Mesendoderm (in vitro differentiated cells): ENCODE data around the gene PRKAR1B.

ENCODE experiments used
- DNase-seq: peaks from one replicate; pipeline ENCODE4 v3.0.0; 2013
- H2AK5ac ChIP-seq: 2 replicates; pipeline ENCODE4 v1.6.1; 2013; ENCODE audit warnings: low read length, inconsistent platforms
- H2BK120ac ChIP-seq: 2 replicates; pipeline ENCODE4 v1.6.1; 2013; ENCODE audit warnings: low read depth, mild to moderate bottlenecking, low read length, moderate library complexity, mixed read lengths
- H2BK15ac ChIP-seq: replicated peaks from 2 replicates; pipeline ENCODE4 v1.6.1; 2013; ENCODE audit warnings: low read depth, mild to moderate bottlenecking, moderate library complexity
- H2BK5ac ChIP-seq: 2 replicates; pipeline ENCODE4 v1.6.1; 2013; ENCODE audit warnings: low read length, inconsistent platforms
- H3K18ac ChIP-seq: 2 replicates; pipeline ENCODE4 v1.6.1; 2013; ENCODE audit warnings: mild to moderate bottlenecking, low read length, mixed read lengths
- H3K23ac ChIP-seq: one replicate; pipeline ENCODE4 v1.6.1; 2013; ENCODE audit warnings: low read length
- H3K27ac ChIP-seq: 2 replicates; pipeline ENCODE4 v1.5.1; 2013; ENCODE audit warnings: low read depth, mild to moderate bottlenecking, inconsistent platforms, low read length, moderate library complexity
- H3K27me3 ChIP-seq: 2 replicates; pipeline ENCODE4 v1.6.1; 2013; ENCODE audit warnings: low read length, control low read depth, mild to moderate bottlenecking, inconsistent platforms; ENCODE audit not compliant: insufficient read depth, poor library complexity
- H3K36me3 ChIP-seq: 2 replicates; pipeline ENCODE4 v1.6.1; 2013; ENCODE audit warnings: low read length, inconsistent platforms; ENCODE audit not compliant: control insufficient read depth, insufficient read depth
- H3K4ac ChIP-seq: one replicate; pipeline ENCODE4 v1.6.1; 2013; ENCODE audit warnings: low read depth, mild to moderate bottlenecking, low read length, moderate library complexity
- H3K4me1 ChIP-seq: 2 replicates; pipeline ENCODE4 v1.6.1; 2013; ENCODE audit warnings: low read depth, low read length, inconsistent platforms; ENCODE audit not compliant: control insufficient read depth
- H3K4me2 ChIP-seq: 2 replicates; pipeline ENCODE4 v1.6.1; 2013; ENCODE audit warnings: low read length
- H3K4me3 ChIP-seq: 2 replicates; pipeline ENCODE4 v1.5.1; 2013; ENCODE audit warnings: mild to moderate bottlenecking, low read length
- H3K56ac ChIP-seq: one replicate; pipeline ENCODE4 v1.6.1; 2013; ENCODE audit warnings: low read length
- H3K79me1 ChIP-seq: 2 replicates; pipeline ENCODE4 v1.6.1; 2013; ENCODE audit warnings: low read length, inconsistent platforms
- H3K79me2 ChIP-seq: 2 replicates; pipeline ENCODE4 v1.6.1; 2013; ENCODE audit warnings: mild to moderate bottlenecking, low read length; ENCODE audit not compliant: control insufficient read depth, insufficient read depth
- H3K9ac ChIP-seq: 2 replicates; pipeline ENCODE4 v1.6.1; 2013; ENCODE audit warnings: low read length, inconsistent platforms
- H4K5ac ChIP-seq: one replicate; pipeline ENCODE4 v1.6.1; 2013; ENCODE audit warnings: low read length
- H4K8ac ChIP-seq: one replicate; pipeline ENCODE4 v1.6.1; 2013; ENCODE audit warnings: low read depth, mild to moderate bottlenecking, control low read depth, low read length, moderate library complexity
- WGBS: extraction: QIAGEN DNeasy Blood & Tissue Kit; methylation state at CpG from one replicate; pipeline ENCODE4 v1.1.7; 2013; ENCODE audit warnings: low lambda C conversion rate, missing lambda C conversion rate; ENCODE audit not compliant: insufficient coverage; ENCODE audit errors: extremely low coverage; 5-methylcytosine and 5-hydroxymethylcytosine counted together

PRKAR1B gene

DNA sequence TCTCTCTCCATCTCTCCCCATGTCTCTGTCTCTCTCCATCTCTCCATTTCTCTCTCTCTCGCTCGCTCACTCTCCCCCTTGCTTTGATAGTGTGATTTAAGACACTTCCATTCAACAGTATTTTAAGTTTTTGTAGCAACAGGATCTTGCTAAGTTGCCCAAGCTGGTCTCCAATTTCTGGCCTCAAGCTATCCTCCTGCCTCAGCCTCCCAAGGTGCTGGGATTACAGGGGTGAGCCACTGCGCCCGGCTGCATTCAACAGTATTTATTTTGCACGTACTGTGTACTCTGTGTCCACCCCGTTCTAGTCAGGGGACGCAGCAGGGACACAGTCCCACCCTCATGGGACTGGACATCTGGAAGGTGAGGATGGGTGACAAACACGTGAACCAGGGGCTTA is 193.0 kb downstream of the PRKAR1B start:
- DNase-seq: no peak
- Histone ChIP-seq H3K4me1 (peaks cover 3% of the 10 kb centered on the region), H3K56ac (no peak overlapping the region), H3K9ac (no peak overlapping the region), H3K4me3 (no peak overlapping the region), H4K8ac (no peak overlapping the region), H3K36me3 (no peaks in the 10 kb centered on the region), H3K18ac (no peak overlapping the region), H2BK15ac (no peak overlapping the region), H3K79me2 (no peaks in the 10 kb centered on the region), H3K27me3 (no peaks in the 10 kb centered on the region), H3K4ac (no peak overlapping the region), H2BK120ac (no peak overlapping the region), H2BK5ac (no peak overlapping the region), H4K5ac (no peak overlapping the region), H3K27ac (no peak overlapping the region), H2AK5ac (no peak overlapping the region), H3K79me1 (no peaks in the 10 kb centered on the region), H3K23ac (no peak overlapping the region), H3K4me2 (no peak overlapping the region)
- WGBS: no CpG with 5 or more reads among the region's 8 CpGs

DNA sequence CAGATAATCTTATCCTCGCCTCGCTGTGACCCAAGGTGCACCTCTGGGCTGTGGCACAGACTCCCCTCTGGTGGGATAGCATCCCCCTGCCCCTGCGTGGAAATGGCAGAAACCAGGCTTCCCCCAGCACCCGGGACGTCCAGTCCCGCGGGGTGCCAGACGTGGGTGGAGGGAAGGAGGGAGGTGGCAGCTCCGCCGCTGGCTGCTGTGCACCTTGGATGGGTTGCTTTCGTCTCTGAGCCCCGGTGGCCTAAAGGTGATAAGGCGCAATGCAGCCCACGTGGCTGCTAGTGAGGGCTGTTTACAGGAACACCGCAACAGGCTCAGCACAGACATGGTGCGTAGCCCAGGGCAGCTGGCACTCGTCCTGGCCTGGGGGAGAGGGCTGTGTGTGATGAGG is 193.8 kb downstream of the PRKAR1B start:
- Histone ChIP-seq H3K4me1 (no peaks in the 10 kb centered on the region), H3K4ac (no peak overlapping the region), H3K27me3 (no peaks in the 10 kb centered on the region), H3K23ac (no peak overlapping the region), H3K4me3 (no peak overlapping the region), H2BK5ac (no peak overlapping the region), H3K9ac (no peak overlapping the region), H3K27ac (no peak overlapping the region), H3K79me2 (no peaks in the 10 kb centered on the region), H3K36me3 (no peaks in the 10 kb centered on the region), H3K18ac (no peak overlapping the region), H4K8ac (no peak overlapping the region), H3K56ac (no peak overlapping the region), H4K5ac (no peak overlapping the region), H2AK5ac (no peak overlapping the region), H3K79me1 (no peaks in the 10 kb centered on the region), H2BK120ac (no peak overlapping the region), H2BK15ac (no peak overlapping the region), H3K4me2 (no peak overlapping the region)
- no CpG with 5 or more reads among the region's 17 CpGs for WGBS
- DNase-seq: no peak

- no peak overlapping the region for H2AK5ac ChIP-seq
- no peak overlapping the region for H3K56ac ChIP-seq
- H3K79me2 ChIP-seq: no peaks in the 10 kb centered on the region
- no peak overlapping the region for H4K5ac ChIP-seq
- no peak overlapping the region for H3K4ac ChIP-seq
- no peak overlapping the region for H3K27ac ChIP-seq
- no peak overlapping the region for H3K4me3 ChIP-seq
- no peak for DNase-seq
- no peak overlapping the region for H2BK15ac ChIP-seq
- no peak overlapping the region for H2BK120ac ChIP-seq
- WGBS: no CpG with 5 or more reads among the region's 15 CpGs
- H3K18ac ChIP-seq: no peak overlapping the region
- H3K4me1 ChIP-seq: no peaks in the 10 kb centered on the region
- no peak overlapping the region for H4K8ac ChIP-seq
- H3K79me1 ChIP-seq: no peaks in the 10 kb centered on the region
- H3K4me2 ChIP-seq: no peak overlapping the region
- H2BK5ac ChIP-seq: no peak overlapping the region
- H3K27me3 ChIP-seq: no peaks in the 10 kb centered on the region
- H3K9ac ChIP-seq: no peak overlapping the region
- no peak overlapping the region for H3K23ac ChIP-seq
- no peaks in the 10 kb centered on the region for H3K36me3 ChIP-seq
Observed at GRCh38 chr7:532379-533143, 194.5 kb downstream of the PRKAR1B start.

DNA sequence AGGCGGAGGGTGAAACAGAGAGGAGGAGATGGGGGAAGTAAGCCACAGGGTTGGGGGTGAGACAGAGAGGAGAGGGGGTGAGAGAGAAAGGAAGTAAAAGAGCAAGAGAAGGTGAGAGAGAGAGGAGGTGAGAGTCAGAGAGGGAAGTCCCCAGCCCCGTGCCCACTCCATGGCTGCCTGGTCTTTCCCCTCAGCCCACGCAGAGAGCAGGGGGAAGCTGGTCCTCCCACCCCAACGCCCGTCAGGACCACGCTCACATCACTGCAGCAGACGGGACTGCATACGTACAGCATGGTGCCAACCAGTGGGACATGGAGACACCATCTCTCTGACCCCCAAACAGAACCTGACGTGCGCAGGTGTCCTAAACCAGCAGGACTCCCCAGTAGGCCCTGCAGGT is 195.3 kb downstream of the PRKAR1B start:
- Histone ChIP-seq H3K56ac (no peak overlapping the region), H3K4me1 (no peaks in the 10 kb centered on the region), H4K8ac (no peak overlapping the region), H3K79me1 (no peaks in the 10 kb centered on the region), H3K27me3 (no peaks in the 10 kb centered on the region), H3K4ac (no peak overlapping the region), H2BK120ac (no peak overlapping the region), H4K5ac (no peak overlapping the region), H2BK15ac (no peak overlapping the region), H2BK5ac (no peak overlapping the region), H3K9ac (no peak overlapping the region), H3K36me3 (no peaks in the 10 kb centered on the region), H3K4me2 (no peak overlapping the region), H2AK5ac (no peak overlapping the region), H3K27ac (no peak overlapping the region), H3K4me3 (no peak overlapping the region), H3K18ac (no peak overlapping the region), H3K79me2 (no peaks in the 10 kb centered on the region), H3K23ac (no peak overlapping the region)
- WGBS: no CpG with 5 or more reads among the region's 10 CpGs
- no peak for DNase-seq

DNA sequence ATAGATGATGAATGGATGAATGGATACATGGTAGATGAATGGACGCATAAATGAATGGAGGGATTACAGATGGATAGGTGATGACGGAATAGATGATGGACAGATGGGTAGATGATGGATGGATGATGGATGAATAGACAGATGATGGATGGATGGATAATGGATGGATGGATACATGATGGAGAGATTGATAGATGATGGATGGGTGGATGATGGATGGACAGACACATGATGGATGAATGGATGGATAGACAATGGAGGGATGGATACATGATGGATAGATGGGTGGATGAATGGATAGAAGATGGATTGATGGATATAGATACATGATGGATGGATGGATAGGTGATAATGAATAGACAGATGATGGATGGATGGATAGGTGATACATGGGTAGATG is 198.6 kb downstream of the PRKAR1B start:
- H3K4me3 ChIP-seq: no peak overlapping the region
- no peaks in the 10 kb centered on the region for H3K4me1 ChIP-seq
- no peak for DNase-seq
- no peak overlapping the region for H3K56ac ChIP-seq
- no peaks in the 10 kb centered on the region for H3K36me3 ChIP-seq
- no peak overlapping the region for H2BK120ac ChIP-seq
- H3K9ac ChIP-seq: no peak overlapping the region
- no peak overlapping the region for H2AK5ac ChIP-seq
- H4K5ac ChIP-seq: no peak overlapping the region
- peaks cover 3% of the 10 kb centered on the region for H3K27me3 ChIP-seq
- no peak overlapping the region for H3K18ac ChIP-seq
- no peaks in the 10 kb centered on the region for H3K79me1 ChIP-seq
- no CpG with 5 or more reads among the region's 2 CpGs for WGBS
- H3K79me2 ChIP-seq: no peaks in the 10 kb centered on the region
- H3K4me2 ChIP-seq: no peak overlapping the region
- no peak overlapping the region for H2BK5ac ChIP-seq
- no peak overlapping the region for H3K4ac ChIP-seq
- H3K27ac ChIP-seq: no peak overlapping the region
- no peak overlapping the region for H3K23ac ChIP-seq
- no peak overlapping the region for H4K8ac ChIP-seq
- H2BK15ac ChIP-seq: no peak overlapping the region

DNA sequence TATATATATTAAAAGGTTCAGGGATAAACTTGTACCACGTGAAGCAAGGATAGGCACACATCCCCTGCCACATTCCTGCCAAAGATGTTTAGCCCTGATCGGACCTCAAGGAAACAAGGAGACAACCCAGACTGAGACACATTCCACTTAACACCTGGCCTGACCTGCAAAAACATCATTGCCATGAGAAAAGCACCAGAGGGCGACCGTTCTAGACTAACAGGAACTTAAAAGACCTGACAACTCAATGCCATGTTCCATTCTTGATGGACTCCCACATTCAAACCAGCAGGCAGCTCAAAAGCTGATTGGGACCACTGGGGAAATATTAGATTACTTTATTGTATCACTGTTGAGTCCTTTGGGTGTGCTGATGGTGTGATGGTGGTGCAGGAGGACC is 199.4 kb downstream of the PRKAR1B start:
- Histone ChIP-seq H3K4ac (no peak overlapping the region), H2BK5ac (no peak overlapping the region), H4K8ac (no peak overlapping the region), H3K79me2 (no peaks in the 10 kb centered on the region), H3K36me3 (no peaks in the 10 kb centered on the region), H3K56ac (no peak overlapping the region), H2BK120ac (no peak overlapping the region), H3K27ac (no peak overlapping the region), H3K79me1 (no peaks in the 10 kb centered on the region), H4K5ac (no peak overlapping the region), H3K27me3 (peaks cover 9% of the 10 kb centered on the region), H2BK15ac (no peak overlapping the region), H3K18ac (no peak overlapping the region), H3K4me2 (no peak overlapping the region), H3K4me1 (no peaks in the 10 kb centered on the region), H3K23ac (no peak overlapping the region), H2AK5ac (no peak overlapping the region), H3K9ac (no peak overlapping the region), H3K4me3 (no peak overlapping the region)
- WGBS: no CpG with 5 or more reads among the region's 4 CpGs
- DNase-seq: no peak
